Stimulated activated CD4-positive, alpha-beta T cell treated with anti-CD3 and anti-CD28 coated beads, Interleukin-12 subunit alpha, Interleukin-12 subunit beta, amount 100 ng/mL, for 48 hours (primary cell): ENCODE results near the gene EIF4A3.
"Not testable (repeated sequence)": the region's sequence is repeated elsewhere in the genome, so short reads cannot be mapped to it uniquely, and the experiment has no call there.

Experiments
- DNase-seq, 3 donors: peaks; one replicate each; pipeline ENCODE4 v3.0.0-alpha.2; 2020; ENCODE audit warnings: low read depth in 2 of 3, low spot score in 1 of 3

EIF4A3 gene

DNA sequence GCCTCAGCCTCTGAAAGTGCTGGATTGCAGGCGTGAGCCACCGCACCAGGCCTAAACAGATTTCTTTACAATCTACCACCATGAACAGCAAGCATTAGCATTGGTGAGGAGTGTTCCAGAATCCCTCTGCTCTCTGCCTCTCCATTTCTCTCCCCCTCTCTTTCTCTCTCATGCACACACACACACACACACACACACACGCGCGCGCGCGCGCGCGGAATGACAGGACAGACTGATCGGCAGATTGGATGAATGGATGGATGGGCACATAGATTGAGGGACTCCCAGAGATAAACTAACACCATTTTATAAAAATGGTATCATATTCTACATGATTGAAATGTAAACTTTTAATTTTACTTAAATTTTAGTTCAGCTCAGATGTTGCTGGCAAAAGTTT is 26.2 kb upstream of the EIF4A3 start:
- DNase-seq: no peak

DNA sequence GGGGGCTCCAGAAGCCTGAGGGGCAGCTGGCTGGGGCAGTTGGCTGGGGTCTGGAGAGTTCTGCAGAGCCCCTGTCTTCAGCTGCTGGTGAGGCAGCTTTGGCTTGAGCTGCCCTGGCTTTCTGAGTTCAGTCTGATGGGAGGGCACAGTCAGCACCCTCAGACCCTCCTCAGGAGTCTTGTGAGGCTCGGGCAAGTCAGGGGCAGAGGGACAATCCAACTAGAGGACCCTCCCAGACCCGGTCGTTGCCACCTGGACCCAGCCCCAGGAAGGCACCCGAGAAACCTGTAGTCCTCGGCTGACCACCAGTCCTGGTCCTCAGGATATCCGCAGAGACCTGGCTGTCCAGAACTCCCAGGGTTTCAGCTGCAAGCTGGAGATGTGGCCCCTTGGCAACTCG is 24.8 kb upstream of the EIF4A3 start:
- no peak for DNase-seq

DNA sequence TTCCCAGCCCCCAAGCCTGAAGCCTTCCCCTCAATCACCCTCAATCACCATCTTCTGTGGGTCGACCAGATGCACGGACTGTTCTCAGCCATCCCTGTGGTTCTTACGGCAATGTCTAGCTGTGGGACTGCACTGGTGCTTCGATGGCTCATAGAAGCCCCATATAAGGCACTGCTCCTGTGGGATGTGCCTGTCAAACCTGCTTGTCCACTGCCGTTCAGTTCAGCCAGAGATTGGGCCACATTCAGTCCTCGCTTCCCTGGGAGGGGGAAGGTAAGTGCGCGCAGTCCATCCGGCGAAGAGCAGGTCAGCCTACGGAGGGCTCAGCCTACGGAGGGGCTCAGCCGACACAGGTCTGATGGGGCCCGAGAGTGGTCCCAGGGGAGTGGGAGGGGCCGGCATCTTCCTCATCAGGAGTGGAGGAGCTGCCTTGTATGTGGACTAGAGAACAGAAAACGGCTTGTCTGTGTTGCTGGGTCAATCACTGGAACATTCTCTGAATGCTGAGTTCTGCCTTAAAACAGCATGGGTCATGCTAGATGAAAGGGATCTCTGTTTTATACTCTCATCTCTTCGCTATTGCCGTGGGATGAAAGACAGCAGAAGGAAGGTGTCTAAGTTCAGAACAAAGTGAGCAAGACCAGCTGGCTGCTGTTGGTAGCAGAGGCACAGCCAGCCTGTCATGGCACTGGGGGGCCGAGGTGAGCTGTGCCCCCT is 23.0 kb upstream of the EIF4A3 start, which contains the start of gene CARD14:
Gene CARD14, plus strand, starts transcription at position 247 of the 717 bp plus-strand sequence. CDS start 11,409 bp downstream, outside the sequence.
- no peak for DNase-seq

DNA sequence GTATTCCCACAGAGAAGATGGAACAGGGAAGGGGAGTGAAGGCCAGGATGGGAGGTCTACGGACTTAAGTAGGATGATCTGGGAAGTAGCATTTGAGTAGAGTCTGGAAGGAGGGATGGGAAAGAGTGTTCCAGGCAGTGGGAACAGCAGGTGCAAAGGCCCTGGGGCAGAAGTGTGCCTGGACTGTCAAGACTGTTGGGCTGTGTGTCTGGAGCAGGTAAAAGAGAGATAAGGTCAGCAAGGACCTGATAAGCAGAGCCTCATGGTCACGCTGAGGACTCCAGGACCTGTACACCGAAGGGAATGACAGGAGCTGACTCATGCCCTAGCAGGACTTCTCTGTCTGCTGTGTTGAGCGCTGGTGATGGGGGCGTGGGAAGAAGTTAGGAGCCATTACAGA is 22.2 kb upstream of the EIF4A3 start:
- DNase-seq: no peak

- no peak for DNase-seq
Measured at GRCh38 chr17:80168371-80168770, 21.4 kb upstream of the EIF4A3 start.

- DNase-seq: no peak
Measured at GRCh38 chr17:80166446-80166845, 19.5 kb upstream of the EIF4A3 start.

GRCh38 chr17:80164185-80164584 is 17.3 kb upstream of the EIF4A3 start:
- DNase-seq: no peak

- no peak for DNase-seq
Measured at GRCh38 chr17:80163336-80163735, 16.4 kb upstream of the EIF4A3 start.

- DNase-seq: no peak
Measured at GRCh38 chr17:80160536-80160935, 13.6 kb upstream of the EIF4A3 start.

DNA sequence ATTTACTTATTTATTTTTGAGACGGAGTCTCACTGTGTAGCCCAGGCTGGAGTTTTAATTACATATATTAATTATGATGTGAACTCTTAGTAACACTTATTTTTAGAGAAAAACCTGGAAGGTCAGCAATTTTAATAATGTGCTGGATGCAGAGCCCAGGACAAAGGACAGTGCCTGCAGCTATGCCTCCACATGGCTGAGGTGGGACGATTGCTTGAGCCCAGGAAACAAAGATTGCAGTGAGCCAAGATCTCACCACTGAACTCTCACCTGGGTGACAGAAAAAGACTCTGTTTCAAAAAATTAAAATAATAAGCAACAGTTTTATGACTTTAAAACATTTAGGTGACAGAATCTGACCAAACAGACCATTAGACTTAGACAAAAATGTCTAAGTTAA is 11.9 kb upstream of the EIF4A3 start:
- DNase-seq: no peak

DNA sequence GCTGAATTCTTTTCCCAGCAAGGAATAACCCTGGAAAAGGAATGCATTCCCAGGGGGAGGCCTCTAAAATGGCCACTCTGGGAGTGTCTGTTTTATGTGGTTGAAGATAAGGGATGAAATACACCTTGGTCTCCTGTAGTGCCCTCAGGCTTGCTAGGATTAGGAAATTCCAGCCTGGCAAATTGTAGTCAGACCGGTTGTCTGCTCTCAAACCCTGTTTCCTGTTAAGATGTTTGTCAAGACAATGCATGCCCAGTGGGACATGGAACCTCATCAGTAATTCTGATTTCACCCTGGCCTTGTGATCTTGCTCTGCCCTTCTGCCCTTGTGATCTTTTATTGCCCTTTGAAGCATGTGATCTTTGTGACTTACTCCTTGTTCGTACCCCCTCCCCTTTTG is 8.7 kb upstream of the EIF4A3 start:
- DNase-seq: not testable (repeated sequence)

DNA sequence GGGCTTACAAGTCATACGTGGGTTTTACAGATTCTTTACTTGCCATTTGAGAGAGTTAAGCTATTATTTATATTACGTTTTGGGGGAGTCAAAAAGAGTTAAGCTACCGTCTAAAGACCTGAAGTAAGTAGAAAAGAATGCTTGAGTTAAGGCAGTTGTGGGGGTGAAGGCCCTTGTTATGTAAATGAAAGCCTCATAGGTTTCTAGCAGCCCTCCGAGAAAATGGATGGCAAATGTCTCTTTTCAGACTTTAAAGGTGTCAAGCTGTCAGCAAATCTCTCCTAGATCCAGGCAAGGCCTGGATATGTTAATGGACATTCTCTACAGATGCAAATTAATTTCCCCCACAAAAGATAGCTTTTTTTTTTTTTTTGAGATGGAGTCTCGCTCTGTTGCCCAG is 7.2 kb upstream of the EIF4A3 start:
- no peak for DNase-seq

GRCh38 chr17:80153004-80153403 is 6.1 kb upstream of the EIF4A3 start:
- DNase-seq: no peak

DNA sequence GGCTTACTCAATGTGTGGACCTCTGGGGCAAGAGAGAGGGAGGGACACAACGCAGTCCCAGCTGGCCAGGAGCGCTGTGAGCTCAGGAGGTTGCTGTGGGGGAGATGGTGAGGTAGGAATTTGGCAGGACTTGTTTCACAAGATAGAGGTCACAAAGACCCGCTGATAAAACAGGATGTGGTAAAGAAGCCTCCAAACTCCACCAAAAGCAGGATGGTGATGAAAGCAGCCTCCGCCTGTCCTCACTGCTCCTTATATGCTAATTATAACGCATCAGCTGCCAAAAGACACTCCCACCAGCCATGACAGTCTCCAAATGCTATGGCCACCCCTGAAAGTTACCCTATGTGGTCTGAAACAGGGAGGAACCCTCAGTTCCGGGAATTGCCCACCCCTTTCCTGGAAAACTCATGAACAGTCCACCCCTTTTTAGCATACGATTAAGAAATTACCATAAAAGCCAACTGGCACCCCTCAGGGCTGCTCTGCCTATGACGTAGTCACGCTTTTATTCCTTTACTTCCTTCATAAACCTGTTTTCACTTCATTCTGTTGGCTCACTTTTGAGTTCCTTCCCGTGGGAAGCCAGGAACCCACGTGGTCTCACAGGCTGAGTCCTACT is 5.3 kb upstream of the EIF4A3 start:
- no peak for DNase-seq

DNA sequence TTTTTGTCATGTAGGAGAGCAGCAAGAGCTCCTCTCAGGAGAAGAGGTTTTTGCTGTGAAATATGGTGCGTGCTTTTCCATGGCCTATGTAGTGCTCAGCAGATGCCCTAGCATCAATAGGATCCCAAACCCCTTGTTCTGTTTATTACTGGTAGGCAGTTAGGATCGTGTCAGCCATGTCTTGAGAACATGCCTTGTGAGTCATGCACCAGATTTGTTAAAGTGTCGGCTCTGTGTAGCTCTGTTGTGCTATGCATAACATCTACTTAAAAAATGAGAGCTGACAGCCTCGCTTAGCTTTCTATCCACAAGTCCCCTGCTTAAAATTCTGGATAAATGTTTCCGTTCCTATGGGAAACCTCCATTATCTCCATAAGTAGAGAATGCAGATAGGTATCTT is 4.4 kb upstream of the EIF4A3 start:
- no peak for DNase-seq

DNA sequence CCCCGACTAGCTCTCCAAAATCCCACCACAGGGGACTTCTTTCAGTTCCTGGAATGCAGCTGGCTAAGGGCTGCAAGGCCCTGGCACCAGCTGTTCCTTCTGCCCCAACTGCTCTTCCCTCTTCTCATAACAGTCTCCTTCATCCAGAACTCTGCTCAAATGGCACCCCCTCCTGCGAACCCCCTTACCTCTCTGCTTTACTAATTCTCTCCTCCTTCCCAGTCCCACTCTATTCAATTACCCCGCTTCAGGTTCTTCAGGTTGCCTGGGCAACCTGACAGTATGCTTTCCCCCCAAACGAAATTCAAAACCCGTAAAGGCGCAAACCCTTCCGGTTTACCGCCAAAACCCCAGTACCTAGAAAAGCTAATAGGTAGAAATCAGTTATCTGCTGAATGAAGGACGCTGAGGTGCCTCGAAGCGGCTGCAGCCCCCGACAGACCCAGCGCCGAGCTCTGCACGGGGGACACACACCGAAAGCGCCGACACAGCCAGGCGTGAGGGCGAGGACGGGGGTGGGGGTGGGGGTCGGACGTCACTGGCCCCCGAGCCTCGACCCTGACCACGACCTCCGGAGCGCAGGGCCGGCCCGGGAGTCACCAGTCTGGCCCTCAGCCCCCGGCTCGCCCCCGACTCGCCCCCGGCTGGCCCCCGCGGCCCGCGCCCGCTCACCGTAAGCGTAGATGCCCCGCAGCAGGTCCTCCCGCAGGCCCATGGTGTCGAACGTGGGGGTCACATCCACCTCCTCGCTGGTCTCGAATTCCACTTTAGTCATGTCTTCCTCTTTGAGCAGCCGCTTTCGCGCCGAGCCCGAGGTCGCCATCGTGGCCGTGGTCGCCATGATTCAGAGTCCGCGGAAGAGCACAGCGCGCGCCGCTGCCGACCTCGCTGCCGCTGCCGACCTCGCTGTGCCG is 550 bp downstream of the EIF4A3 start:
- DNase-seq: no peak

- DNase-seq: no peak
Measured at GRCh38 chr17:80145076-80146075, 1.6 kb downstream of the EIF4A3 start.

DNA sequence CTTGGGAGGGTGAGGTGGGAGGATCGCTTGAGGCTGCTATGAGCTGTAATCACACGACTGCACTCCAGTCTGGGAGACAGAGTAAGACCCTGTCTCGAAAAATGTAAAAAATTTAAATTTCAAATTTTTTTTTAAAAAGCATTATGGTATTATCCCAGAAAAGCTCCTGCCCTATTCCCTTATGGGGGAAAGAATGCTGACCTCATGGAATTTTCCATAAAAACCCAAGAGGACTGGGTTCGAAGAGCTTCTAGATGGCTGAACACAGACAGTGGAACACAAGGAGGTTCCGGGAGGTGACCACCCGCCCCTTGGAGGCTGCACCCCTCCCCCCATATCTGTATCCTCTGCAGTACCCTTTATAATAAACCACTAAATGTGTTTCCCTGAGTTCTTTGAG is 4.0 kb downstream of the EIF4A3 start:
- no peak for DNase-seq

DNA sequence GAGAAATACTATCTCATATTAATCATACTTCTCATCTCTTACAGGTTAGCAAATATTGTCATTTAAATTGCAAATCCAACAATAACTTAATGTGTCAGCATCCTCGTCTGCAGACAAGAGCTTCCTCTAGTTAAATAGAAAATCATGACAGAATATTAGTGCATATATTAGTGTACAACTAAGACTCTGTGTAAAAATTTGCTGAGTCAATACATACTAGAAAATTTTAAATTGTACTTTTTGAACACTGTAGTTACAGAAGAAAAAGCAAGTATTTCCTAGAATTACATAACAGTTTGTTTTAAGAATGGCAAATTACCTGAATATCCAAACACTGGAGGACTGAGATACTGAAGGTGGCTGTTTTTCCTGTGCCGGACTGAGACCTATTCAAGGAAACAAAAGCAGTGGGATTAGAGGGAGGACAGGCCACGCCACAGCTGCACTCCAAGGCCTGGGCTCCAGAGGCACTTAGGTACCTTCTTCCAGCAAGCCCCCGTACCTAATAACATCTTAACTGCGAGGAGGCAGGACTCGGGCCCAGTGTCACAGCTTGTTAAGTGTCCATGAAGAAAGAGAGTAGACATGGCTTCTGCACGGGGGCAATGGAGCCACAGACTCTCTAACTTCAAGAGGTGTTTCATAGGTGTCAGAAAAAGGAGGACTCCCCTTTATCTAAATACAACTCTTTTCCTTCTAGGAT is 5.3 kb downstream of the EIF4A3 start:
- no peak for DNase-seq

DNA sequence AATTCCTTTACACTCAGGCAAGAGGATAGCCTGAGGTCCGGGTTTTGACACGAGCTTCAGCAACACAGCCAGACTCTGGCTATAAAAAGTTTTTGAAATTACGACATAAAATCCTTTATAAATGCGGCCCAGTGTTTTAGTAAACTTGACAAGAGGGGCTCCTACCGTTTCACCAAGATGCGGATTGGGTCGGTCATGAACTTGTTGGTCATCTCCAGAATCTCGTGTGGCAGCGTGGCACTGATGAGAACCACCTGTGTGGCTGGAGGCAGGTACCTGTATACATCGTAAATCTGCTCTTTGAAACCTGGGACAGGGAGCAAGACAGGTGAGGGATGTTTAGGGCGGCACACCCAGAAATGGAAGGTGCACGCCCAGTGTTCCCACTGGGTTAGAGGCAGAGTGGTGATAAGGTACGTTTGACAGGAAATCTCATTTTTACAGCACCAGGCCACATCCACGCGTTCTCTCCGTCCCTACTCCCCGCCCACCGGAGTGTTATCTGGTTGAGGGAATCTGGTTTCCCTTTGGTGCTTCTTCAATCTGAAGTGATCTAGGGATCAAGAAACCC is 8.0 kb downstream of the EIF4A3 start:
- no peak for DNase-seq
